B cell (primary cell): ENCODE results near the gene HP1BP3. TPM values are rescaled to one million over a fixed set of nuclear protein-coding genes. Genes with fewer than 3 reads are reported as not detected.

Source experiments
- ATAC-seq: fragments of 200-7000 bp; cut with Tn5 transposase; one replicate; pipeline ENCODE4 v1.10.0; 2021; ENCODE audit warnings: low read depth, mild to moderate bottlenecking, moderate number of reproducible peaks, moderate library complexity
- CTCF ChIA-PET: fragments of 350-600 bp; sonication (Branson Sonifier 250); formaldehyde crosslinking; loops from one replicate; lab custom pipeline; 2021; ENCODE audit warnings: antibody characterized with exemption, inconsistent platforms; lab: Charles Lee
- POLR2A ChIA-PET: fragments of 350-600 bp; sonication (Branson Sonifier 250); formaldehyde crosslinking; loops from one replicate; lab custom pipeline; 2021; ENCODE audit warnings: antibody characterized with exemption; lab: Charles Lee
- DNase-seq: peaks from one replicate; pipeline ENCODE4 v3.0.0; 2013
- H2AFZ ChIP-seq: 2 replicates; pipeline ENCODE4 v1.6.1; 2012; ENCODE audit warnings: mild to moderate bottlenecking, low read depth, low read length; ENCODE audit not compliant: insufficient read depth, poor library complexity, severe bottlenecking
- H3K27ac ChIP-seq, 2 donors: 1 replicate in 1 of 2; 2 replicates in 1 of 2; pipeline ENCODE4 v1.5.1; 2012 to 2013; ENCODE audit warnings: low read length in 2 of 2, mild to moderate bottlenecking in 2 of 2, moderate library complexity in 1 of 2
- H3K27me3 ChIP-seq, 4 experiments: fragments of 200-600 bp in 1 of 4; sonication (generic) in 1 of 4; replicated peaks in 1 of 4; 1 replicate in 2 of 4; 2 replicates in 2 of 4; pipeline versions ENCODE4 v1.6.1 to v1.7.0; 2013 to 2016; ENCODE audit warnings: low read length in 3 of 4, mild to moderate bottlenecking in 2 of 4, mixed read lengths in 1 of 4, moderate library complexity in 1 of 4; ENCODE audit not compliant: insufficient read depth in 4 of 4, control insufficient read depth in 3 of 4; ENCODE audit errors: control extremely low read depth in 1 of 4
- H3K36me3 ChIP-seq, 2 experiments: replicated peaks in 1 of 2; 1 replicate in 1 of 2; 2 replicates in 1 of 2; pipeline versions ENCODE4 v1.6.1 to v1.7.1; 2013; ENCODE audit warnings: low read length in 1 of 2; ENCODE audit not compliant: insufficient read depth in 2 of 2, control insufficient read depth in 1 of 2; ENCODE audit errors: control extremely low read depth in 1 of 2, extremely low read depth in 1 of 2
- H3K4me1 ChIP-seq, 2 donors: fragments of 200-600 bp in 1 of 2; sonication (generic) in 1 of 2; 1 replicate in 1 of 2; 2 replicates in 1 of 2; pipeline versions ENCODE4 v1.5.1 to v1.6.1; 2013 to 2017; ENCODE audit warnings: low read length in 2 of 2; ENCODE audit not compliant: control insufficient read depth in 2 of 2, insufficient read depth in 2 of 2
- H3K4me2 ChIP-seq: replicated peaks from 2 replicates; pipeline ENCODE3; 2012; ENCODE audit warnings: mild to moderate bottlenecking, low read depth, low read length; ENCODE audit not compliant: poor library complexity, severe bottlenecking
- H3K4me3 ChIP-seq, 5 experiments: fragments of 200-600 bp in 1 of 5; sonication (generic) in 1 of 5; 1 replicate in 3 of 5; 2 replicates in 2 of 5; pipeline versions ENCODE4 v1.5.1 to v1.7.0; 2011 to 2016; ENCODE audit warnings: low read length in 4 of 5, mild to moderate bottlenecking in 4 of 5, low read depth in 2 of 5, control low read depth in 1 of 5, moderate library complexity in 1 of 5; ENCODE audit not compliant: insufficient read depth in 1 of 5; ENCODE audit errors: control extremely low read depth in 1 of 5, extremely low read depth in 1 of 5
- H3K79me2 ChIP-seq: fragments of 200-600 bp; sonication (generic); one replicate; pipeline ENCODE4 v1.6.0; 2016; ENCODE audit warnings: low read length; ENCODE audit not compliant: control insufficient read depth, insufficient read depth
- H3K9ac ChIP-seq: fragments of 200-600 bp; sonication (generic); 2 replicates; pipeline ENCODE4 v1.6.1; 2017; ENCODE audit warnings: mild to moderate bottlenecking, low read length, moderate library complexity
- H3K9me3 ChIP-seq, 3 donors: one replicate each; pipeline versions ENCODE4 v1.6.1 to v1.7.1; 2013; ENCODE audit warnings: low read length in 2 of 3; ENCODE audit not compliant: control insufficient read depth in 2 of 3, insufficient read depth in 1 of 3; ENCODE audit errors: control extremely low read depth in 1 of 3
- H4K20me1 ChIP-seq: 2 replicates; pipeline ENCODE4 v1.6.0; 2012; ENCODE audit warnings: mild to moderate bottlenecking, low read length; ENCODE audit not compliant: insufficient read depth, control insufficient read depth, poor library complexity, severe bottlenecking
- H3K27ac Mint-ChIP-seq: one replicate; pipeline ENCODE4 v1.8.0; 2021; ENCODE audit warnings: mixed read lengths
- H3K27me3 Mint-ChIP-seq: one replicate; pipeline ENCODE4 v1.8.0; 2021; ENCODE audit warnings: mixed read lengths
- H3K4me1 Mint-ChIP-seq: one replicate; pipeline ENCODE4 v1.8.0; 2021; ENCODE audit warnings: mixed read lengths
- H3K4me3 Mint-ChIP-seq: one replicate; pipeline ENCODE4 v1.8.0; 2021; ENCODE audit warnings: mixed read lengths
- H3K9me3 Mint-ChIP-seq: one replicate; pipeline ENCODE4 v1.8.0; 2022; ENCODE audit warnings: mixed read lengths; ENCODE audit not compliant: insufficient read depth
- EZH2 ChIP-seq: IDR thresholded peaks from 2 replicates; pipeline ENCODE4 v1.6.1; 2012; ENCODE audit warnings: borderline replicate concordance, low read depth, mild to moderate bottlenecking, moderate library complexity, low read length; ENCODE audit not compliant: insufficient read depth, poor library complexity, severe bottlenecking
- WGBS: methylation state at CpG from one replicate; pipeline ENCODE4 v1.1.5; 2013; ENCODE audit warnings: missing lambda C conversion rate; ENCODE audit not compliant: insufficient coverage; 5-methylcytosine and 5-hydroxymethylcytosine counted together
- intact Hi-C: fragments of 100-400 bp; cut with micrococcal nuclease; formaldehyde crosslinking; loops from one replicate; pipeline ENCODE4 v1.10.0; 2022
- polyA plus RNA-seq: library from polyadenylated mRNA; depleted of rRNA; stranded (reverse); fragments of >200 nt; gene quantifications from 2 replicates; pipeline ENCODE4 v1.2.3, GENCODE V29; 2012
- total RNA-seq, 2 donors: library from RNA; stranded (reverse); fragments of 120-200 nt in 1 of 2; gene quantifications; 1 replicate in 1 of 2; 2 replicates in 1 of 2; pipeline versions ENCODE4 v1.2.3 to v1.2.4, GENCODE V29; 2013 to 2022
- TF ChIP-seq, protein P1 (sequence below): fragments of 200-600 bp; IDR thresholded peaks from one replicate; pipeline ENCODE4 v1.8.0; 2022; ENCODE audit warnings: antibody characterized with exemption, mild to moderate bottlenecking

Gene HP1BP3
- total and polyA plus RNA-seq, 2 donors (not counting 1 experiment from before 2014, with no cell fraction given): 147 to 303 TPM

GRCh38 chr1:20702416-20702815 lies 84.7 kb downstream of the HP1BP3 start:
- POLR2A ChIA-PET: no interaction called here
- no peaks in the 10 kb centered on the region for H3K9me3 ChIP-seq
- H3K79me2 ChIP-seq: no peaks in the 10 kb centered on the region
- 89% methylated on average over 1 of the region's 1 CpG for WGBS
- CTCF ChIA-PET: interaction anchor here (1.3 kb wide), 1 partner anchor 493 kb away, joined by 7 read pairs; no protein-coding TSS in a partner anchor
- Mint-ChIP-seq H3K4me3 (no peak overlapping the region), H3K4me1 (no peaks in the 10 kb centered on the region), H3K9me3 (peaks cover 2% of the 10 kb centered on the region), H3K27ac (no peak overlapping the region), H3K27me3 (peaks cover 5% of the 10 kb centered on the region)
- H3K9ac ChIP-seq: no peak overlapping the region
- H3K4me2 ChIP-seq: no peak overlapping the region
- H2AFZ ChIP-seq: no peak overlapping the region
- H3K27ac ChIP-seq: no peak overlapping the region
- no peaks in the 10 kb centered on the region for H3K27me3 ChIP-seq
- no peak for DNase-seq
- no peaks in the 10 kb centered on the region for H4K20me1 ChIP-seq
- intact Hi-C loops: no loop called here
- TF ChIP-seq, protein P1, sequence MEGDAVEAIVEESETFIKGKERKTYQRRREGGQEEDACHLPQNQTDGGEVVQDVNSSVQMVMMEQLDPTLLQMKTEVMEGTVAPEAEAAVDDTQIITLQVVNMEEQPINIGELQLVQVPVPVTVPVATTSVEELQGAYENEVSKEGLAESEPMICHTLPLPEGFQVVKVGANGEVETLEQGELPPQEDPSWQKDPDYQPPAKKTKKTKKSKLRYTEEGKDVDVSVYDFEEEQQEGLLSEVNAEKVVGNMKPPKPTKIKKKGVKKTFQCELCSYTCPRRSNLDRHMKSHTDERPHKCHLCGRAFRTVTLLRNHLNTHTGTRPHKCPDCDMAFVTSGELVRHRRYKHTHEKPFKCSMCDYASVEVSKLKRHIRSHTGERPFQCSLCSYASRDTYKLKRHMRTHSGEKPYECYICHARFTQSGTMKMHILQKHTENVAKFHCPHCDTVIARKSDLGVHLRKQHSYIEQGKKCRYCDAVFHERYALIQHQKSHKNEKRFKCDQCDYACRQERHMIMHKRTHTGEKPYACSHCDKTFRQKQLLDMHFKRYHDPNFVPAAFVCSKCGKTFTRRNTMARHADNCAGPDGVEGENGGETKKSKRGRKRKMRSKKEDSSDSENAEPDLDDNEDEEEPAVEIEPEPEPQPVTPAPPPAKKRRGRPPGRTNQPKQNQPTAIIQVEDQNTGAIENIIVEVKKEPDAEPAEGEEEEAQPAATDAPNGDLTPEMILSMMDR: no peak
- no peak for TF ChIP-seq EZH2
- H3K4me1 ChIP-seq: no peaks in the 10 kb centered on the region
- no peaks in the 10 kb centered on the region for H3K36me3 ChIP-seq
- ATAC-seq: no peak
- no peak overlapping the region for H3K4me3 ChIP-seq

- Mint-ChIP-seq H3K9me3 (no peaks in the 10 kb centered on the region), H3K27me3 (peaks cover under 1% of the 10 kb centered on the region), H3K4me1 (no peaks in the 10 kb centered on the region), H3K4me3 (no peak overlapping the region), H3K27ac (no peak overlapping the region)
- Histone ChIP-seq H3K79me2 (no peaks in the 10 kb centered on the region), H2AFZ (no peak overlapping the region), H3K9ac (no peak overlapping the region), H3K27me3 (no peaks in the 10 kb centered on the region), H3K36me3 (no peaks in the 10 kb centered on the region), H3K27ac (no peak overlapping the region), H3K9me3 (no peaks in the 10 kb centered on the region), H3K4me2 (no peak overlapping the region), H4K20me1 (no peaks in the 10 kb centered on the region), H3K4me3 (no peak overlapping the region), H3K4me1 (peaks cover 0 to 3% of the 10 kb centered on the region in 2 donors)
- ATAC-seq: no peak
- intact Hi-C loops: no loop called here
- WGBS: 93% methylated on average over 4 of the region's 5 CpGs
- no peak for DNase-seq
- ChIA-PET CTCF (interaction anchor here (1.3 kb wide), 1 partner anchor 493 kb away, joined by 7 read pairs; no protein-coding TSS in a partner anchor), POLR2A (no interaction called here)
- no peak for TF ChIP-seq EZH2
- TF ChIP-seq, protein P1: no peak
Observed at GRCh38 chr1:20701847-20702246, 85.3 kb downstream of the HP1BP3 start.
